IPS DF 19.7 (cell line): Measurements from ENCODE around the gene GFPT2.
"Not testable (repeated sequence)": the region's sequence is repeated elsewhere in the genome, so short reads cannot be mapped to it uniquely, and the experiment has no call there.

ENCODE experiments used
- DNase-seq: peaks from one replicate; pipeline ENCODE4 v3.0.0-alpha.2; 2013; ENCODE audit warnings: low read depth, low spot score

Gene GFPT2

GRCh38 chr5:180304431-180305375 lies 48.4 kb downstream of the GFPT2 start:
- DNase-seq = no peak

- DNase-seq = no peak
These were observed 49.2 kb downstream of the GFPT2 start for GRCh38 chr5:180304016-180304292.

DNA sequence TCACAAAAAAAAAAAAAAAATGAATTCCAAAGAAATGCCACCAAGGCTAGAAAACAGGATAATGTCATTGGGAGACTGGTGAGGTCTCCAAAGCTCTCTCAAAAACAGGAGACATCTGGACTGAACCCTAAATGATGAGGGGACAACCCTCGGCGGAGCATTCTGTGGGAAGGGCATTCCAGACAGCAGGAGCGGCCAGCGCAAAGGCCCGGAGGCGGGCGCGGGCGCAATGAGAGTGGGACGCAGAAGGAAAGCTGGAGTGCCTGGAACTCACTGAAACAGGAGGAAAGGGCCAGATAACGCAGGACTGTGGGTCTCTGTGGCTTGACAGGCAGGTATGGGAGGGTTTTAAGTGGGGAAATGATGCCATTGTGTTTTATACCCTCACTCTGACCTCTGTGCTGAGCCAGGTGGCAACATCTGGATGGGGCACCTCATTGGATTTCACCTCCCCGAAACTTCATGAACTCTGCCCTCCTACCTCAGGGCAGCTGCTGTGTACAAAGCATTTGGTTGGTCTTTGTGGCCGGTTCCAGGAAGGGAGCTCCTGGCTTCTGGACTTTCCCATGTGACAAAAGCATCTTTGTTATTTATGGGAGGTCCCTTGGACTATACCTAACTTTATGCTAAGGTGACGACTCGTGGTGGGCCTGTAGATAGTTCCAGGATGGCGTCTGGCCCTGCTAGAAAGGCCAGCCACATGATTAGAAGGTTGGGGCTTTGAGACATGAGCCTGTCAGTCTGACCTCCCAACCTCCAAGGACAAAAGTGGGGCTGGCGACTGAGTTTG lies 49.7 kb downstream of the GFPT2 start:
- no peak for DNase-seq

GRCh38 chr5:180302256-180302655 lies 50.9 kb downstream of the GFPT2 start:
- no peak for DNase-seq

DNA sequence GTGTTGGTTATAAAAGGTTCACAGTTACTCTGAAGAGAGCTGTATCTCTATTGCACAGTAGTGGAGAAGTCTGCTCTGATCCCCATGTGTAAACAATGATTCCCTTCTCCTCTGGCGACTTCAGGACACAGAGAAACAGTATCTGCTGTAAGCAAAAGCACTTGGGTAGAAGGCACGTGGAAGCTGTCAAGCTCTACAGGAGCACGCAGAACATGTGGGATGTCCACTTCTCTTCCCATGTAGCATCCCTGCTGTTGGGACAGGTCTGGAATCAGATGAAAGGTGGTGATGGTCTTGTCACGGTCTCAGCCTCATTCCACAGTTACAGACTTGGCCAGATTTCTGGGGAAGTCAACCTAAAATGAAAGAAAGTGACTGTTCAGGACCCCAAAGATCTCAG lies 51.9 kb downstream of the GFPT2 start:
- no peak for DNase-seq

- no peak for DNase-seq
These were observed 53.6 kb downstream of the GFPT2 start for GRCh38 chr5:180299526-180299925.

- DNase-seq = not testable (repeated sequence)
These were observed 54.1 kb downstream of the GFPT2 start for GRCh38 chr5:180299014-180299413.

DNA sequence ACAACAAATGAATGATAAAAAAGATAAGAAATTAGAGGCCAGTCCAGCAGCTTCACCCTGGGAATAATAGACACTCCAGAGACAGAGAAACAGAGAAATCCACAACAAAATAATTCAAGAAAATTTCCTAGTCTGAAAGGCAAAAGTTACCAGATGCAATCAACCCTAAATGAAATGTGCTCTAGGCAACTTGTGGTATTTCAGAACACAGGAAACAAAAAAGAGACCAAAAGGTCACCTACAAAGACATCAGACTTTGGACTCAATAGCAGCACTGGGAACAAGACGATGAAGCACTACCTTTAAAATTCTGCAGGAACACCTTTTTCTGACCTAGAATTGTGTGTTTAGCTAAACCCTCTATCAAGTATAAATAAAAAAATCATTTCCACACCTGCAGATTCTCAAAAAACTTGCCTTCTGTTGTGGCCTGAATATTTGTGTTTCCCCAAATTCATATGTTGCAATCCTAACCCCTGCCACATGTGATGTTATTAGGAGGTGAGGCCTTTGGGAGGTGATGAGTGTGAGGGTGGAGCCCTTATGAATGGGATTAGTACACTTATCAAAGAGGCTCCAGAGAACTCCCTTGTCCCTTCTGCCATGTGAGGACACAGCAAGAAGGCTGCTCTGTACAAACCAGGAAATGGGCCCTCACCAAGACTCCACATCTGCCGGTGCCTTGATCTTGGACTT lies 55.4 kb downstream of the GFPT2 start:
- DNase-seq = no peak

DNA sequence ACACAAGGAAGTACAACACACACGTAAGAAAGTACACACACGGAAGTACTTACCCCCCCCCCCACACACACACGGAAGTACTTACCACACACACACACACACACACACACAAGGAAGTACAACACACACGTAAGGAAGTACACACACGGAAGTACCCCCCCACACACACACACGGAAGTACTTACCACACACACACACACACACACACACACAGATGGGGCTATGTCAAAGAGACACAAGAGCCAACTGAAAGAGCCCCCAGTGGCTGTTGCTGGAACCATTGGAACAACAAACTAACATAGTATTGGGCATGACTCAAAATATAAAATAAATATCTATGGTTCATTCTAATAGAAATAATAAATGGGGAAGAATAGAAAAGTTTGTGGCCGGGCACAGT lies 56.4 kb downstream of the GFPT2 start:
- no peak for DNase-seq

DNA sequence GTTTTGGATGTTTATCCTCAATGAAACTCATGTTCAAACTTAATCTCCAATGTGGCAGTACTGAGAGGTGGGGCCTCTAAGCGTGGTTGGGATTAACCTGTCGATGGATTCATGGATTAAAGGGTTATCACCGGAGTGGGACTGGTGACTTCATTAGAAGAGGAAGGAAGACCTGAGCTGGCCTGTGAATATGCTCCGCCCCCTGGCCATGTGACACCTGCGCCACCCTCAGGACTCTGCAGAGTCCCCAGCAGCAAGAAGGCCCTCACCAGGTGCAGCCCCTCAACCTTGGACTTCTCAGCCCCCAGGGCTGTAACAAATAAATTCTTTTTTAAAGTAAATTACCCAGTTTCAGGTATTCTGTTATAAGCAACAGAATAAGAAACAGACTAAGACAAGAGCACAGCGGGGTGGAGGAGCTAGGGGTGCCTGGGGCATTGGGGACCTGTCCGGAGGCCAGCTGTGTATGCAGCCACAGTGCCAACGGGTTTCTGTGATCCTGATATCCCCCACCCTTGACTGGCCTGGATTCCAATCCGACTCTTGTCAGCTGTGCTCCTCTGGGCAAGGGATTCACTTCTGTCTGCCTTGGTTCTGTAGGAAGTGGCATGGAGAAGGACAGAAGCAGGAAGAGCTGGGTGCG lies 58.1 kb downstream of the GFPT2 start:
- no peak for DNase-seq

DNA sequence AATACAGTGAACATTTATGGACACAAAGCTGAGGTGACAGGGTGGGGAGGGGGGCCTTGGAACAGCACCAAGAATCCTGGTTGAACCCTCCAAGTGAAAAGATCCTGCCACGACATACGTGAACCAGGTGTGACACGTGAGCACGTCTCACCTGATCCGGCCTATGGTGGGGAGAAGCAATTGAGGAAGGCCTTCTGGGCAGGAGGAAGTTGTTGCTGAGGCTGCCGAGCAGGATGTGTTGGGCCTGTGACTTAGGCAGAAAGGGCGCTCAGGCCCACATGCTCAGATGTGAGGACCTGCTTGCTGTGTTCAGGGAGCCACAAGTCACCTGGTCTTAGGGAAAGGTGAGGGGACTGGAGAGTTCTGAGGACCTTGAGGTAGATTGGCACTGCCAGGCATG lies 58.7 kb downstream of the GFPT2 start:
- DNase-seq = no peak

GRCh38 chr5:180291943-180292831 lies 60.9 kb downstream of the GFPT2 start, which contains the start of gene MAPK9:
Gene MAPK9, minus strand, starts transcription at chr5:180292083. Its CDS starts 11,522 bp downstream, at chr5:180280561.
- no peak for DNase-seq

GRCh38 chr5:180291234-180291940 lies 61.7 kb downstream of the GFPT2 start:
- DNase-seq = no peak

GRCh38 chr5:180290568-180291233 lies 62.4 kb downstream of the GFPT2 start:
- no peak for DNase-seq

DNA sequence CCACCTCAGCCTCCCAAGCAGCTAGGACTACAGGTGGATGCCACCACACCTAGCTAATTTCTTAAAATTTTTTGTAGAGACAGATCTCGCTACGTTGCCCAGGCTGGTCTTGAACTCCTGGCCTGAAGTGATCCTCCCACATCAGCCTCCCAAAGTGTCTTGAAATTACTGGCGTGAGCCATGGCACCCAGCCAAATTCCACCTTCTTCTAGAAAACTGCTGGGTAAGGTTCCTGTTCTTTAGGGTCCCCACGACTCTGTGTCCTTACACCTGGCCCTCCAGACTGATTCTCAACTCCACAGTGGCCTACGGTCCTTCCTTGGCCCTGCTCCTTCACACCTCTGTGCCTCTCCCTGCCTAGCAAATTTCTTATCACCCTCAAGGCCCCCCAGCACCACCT lies 63.2 kb downstream of the GFPT2 start:
- no peak for DNase-seq

GRCh38 chr5:180289433-180289832 lies 63.7 kb downstream of the GFPT2 start:
- DNase-seq = no peak

- DNase-seq = no peak
These were observed 65.3 kb downstream of the GFPT2 start for GRCh38 chr5:180287868-180288267.

GRCh38 chr5:180287404-180287803 lies 65.7 kb downstream of the GFPT2 start:
- DNase-seq = no peak

DNA sequence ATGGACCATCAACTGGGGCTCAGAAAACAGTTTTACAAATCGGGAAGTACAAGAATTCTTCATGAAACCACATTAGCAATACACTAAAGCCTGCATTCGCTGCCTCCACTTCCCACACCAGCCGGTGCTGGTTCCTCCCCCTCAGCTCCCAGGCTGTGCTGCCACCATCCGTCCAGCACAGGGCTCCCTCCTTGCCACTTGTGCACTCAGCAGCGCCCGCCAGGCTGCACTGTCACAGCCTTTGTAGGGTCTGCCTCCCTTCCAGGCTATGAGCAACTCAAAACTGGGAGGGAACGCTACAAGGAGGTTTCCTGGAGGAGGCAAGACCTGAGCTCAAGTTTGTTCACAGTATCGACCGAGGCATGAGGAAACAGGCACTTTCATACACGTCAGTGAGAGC lies 69.0 kb downstream of the GFPT2 start:
- no peak for DNase-seq
